Transverse colon (tissue), 3 donors: ENCODE data around the gene TMX1.

Experiments
- CTCF ChIP-seq, 5 experiments: fragments of 200-600 bp in 3 of 5; fragments of 450-650 bp in 2 of 5; sonication (generic) in 3 of 5; IDR thresholded peaks; 1 replicate in 2 of 5; 2 replicates in 3 of 5; pipeline ENCODE4 v1.5.1; 2016 to 2017; ENCODE audit warnings: antibody characterized with exemption in 5 of 5, inconsistent platforms in 3 of 5, mild to moderate bottlenecking in 2 of 5, moderate library complexity in 1 of 5
- EP300 ChIP-seq: sonication (generic); formaldehyde crosslinking; IDR thresholded peaks from one replicate; pipeline ENCODE4 v1.6.1; 2017; ENCODE audit warnings: antibody characterized with exemption, low read depth
- POLR2A ChIP-seq: fragments of 450-650 bp; IDR thresholded peaks from one replicate; pipeline ENCODE4 v1.6.1; 2016; ENCODE audit warnings: antibody characterized with exemption, mild to moderate bottlenecking, moderate library complexity

- no peak for TF ChIP-seq EP300
- no peak for TF ChIP-seq CTCF (IDR thresholded peaks at IDR 0.05)
- TF ChIP-seq POLR2A = no peak
Observed at GRCh38 chr14:51206462-51206861, 33.6 kb upstream of the TMX1 start.
